T-helper 1 cell treated with Interleukin-12 subunit alpha and Interleukin-12 subunit beta and Interleukin-4 antibody, amounts not matched to agents 30 ng/mL and 1 ng/mL, for 36 hours (primary cell): ENCODE data around the gene CERK. TPM values are rescaled to one million over a fixed set of nuclear protein-coding genes. Genes with fewer than 3 reads are reported as not detected.

Source experiments
- total RNA-seq: library from RNA; stranded (reverse); gene quantifications from 2 replicates; pipeline ENCODE4 v1.2.3, GENCODE V29; 2022

Gene CERK
- total RNA-seq, 1 donor from 2014 or later = 65.1 TPM

Other genes starting within 250 kb of the CERK start
- 0.41 and 0.47 TPM in 2 replicates for gene CELSR1, start 200.6 kb downstream of the CERK start, total RNA-seq
- gene GRAMD4, start 117.9 kb downstream of the CERK start, total RNA-seq = 65.9 and 69.5 TPM in 2 replicates
- 39.2 and 39.3 TPM in 2 replicates for gene TBC1D22A, start 24.4 kb upstream of the CERK start, total RNA-seq